LNCaP clone FGC (cell line): ENCODE data around the gene RAP2A.

ENCODE experiments used
- DNase-seq: peaks from one replicate; pipeline ENCODE4 v3.0.0-alpha.2; 2011; ENCODE audit warnings: low read depth
- H3K4me3 ChIP-seq: 2 replicates; pipeline ENCODE4 v1.5.1; 2011; ENCODE audit warnings: mild to moderate bottlenecking, low read depth, low read length, control low read depth
- CTCF ChIP-seq: IDR thresholded peaks from 2 replicates; pipeline ENCODE4 v1.5.1; 2012; ENCODE audit warnings: mild to moderate bottlenecking; ENCODE audit not compliant: control insufficient read depth, insufficient read depth; ENCODE audit errors: extremely low read depth

Gene RAP2A

GRCh38 chr13:97433727-97434396 is at the start of gene RAP2A:
RAP2A (plus strand) TSS chr13:97434169; CDS start chr13:97434471, 302 bp downstream.
- peak; percentile 56 for DNase-seq
- TF ChIP-seq CTCF = 0 out of 2 replicates have a peak, but pooled peaks have one; percentile 26
- peak within 1 kb of the TSS; percentile 87 for H3K4me3 ChIP-seq

GRCh38 chr13:97384371-97384770 is 49.6 kb upstream of the RAP2A start:
- no peak for TF ChIP-seq CTCF
- H3K4me3 ChIP-seq = no peak overlapping the region
- DNase-seq = no peak

- no peak for DNase-seq
- no peak for TF ChIP-seq CTCF
Observed at GRCh38 chr13:97385146-97385545, 48.8 kb upstream of the RAP2A start.

GRCh38 chr13:97385854-97386253 is 48.1 kb upstream of the RAP2A start:
- DNase-seq = no peak
- no peak overlapping the region for H3K4me3 ChIP-seq
- no peak for TF ChIP-seq CTCF

More at GRCh38 chr13:97385146-97385545, 48.8 kb upstream of the RAP2A start:
- no peak overlapping the region for H3K4me3 ChIP-seq

- no peak for DNase-seq
- TF ChIP-seq CTCF = no peak
- no peak overlapping the region for H3K4me3 ChIP-seq
Observed at GRCh38 chr13:97386801-97387484, 47.0 kb upstream of the RAP2A start.

- no peak for TF ChIP-seq CTCF
- no peak overlapping the region for H3K4me3 ChIP-seq
- no peak for DNase-seq
Observed at GRCh38 chr13:97387485-97387839, 46.5 kb upstream of the RAP2A start.
